GM19455 (cell line): ENCODE data around the gene HS3ST5.
"Not testable (repeated sequence)": the region's sequence is repeated elsewhere in the genome, so short reads cannot be mapped to it uniquely, and the experiment has no call there.

Source experiments
- ATAC-seq: cut with Tn5 transposase; IDR thresholded peaks from one replicate; pipeline ENCODE4 v1.9.1; 2021; ENCODE audit not compliant: unreplicated experiment

Gene HS3ST5

DNA sequence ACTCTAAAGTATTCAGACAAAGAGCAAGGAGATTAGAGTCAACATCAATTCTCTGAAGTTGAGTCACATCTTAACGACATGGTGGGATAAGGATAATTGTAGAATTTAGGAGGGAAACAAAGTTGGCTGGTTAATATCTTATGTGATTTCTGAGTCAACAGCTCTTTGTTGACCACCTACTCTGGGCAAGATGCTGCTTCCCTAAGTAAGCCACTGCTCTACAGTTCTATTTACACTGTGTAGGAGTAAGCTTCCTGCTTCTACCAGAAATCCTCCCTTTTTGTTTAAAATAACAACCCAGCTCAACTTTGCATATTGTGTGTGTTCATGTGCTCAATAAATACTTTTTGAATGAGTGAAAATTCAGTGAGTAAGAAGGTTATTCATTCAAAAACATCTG lies 3.1 kb downstream of the HS3ST5 start:
- ATAC-seq, result no peak

DNA sequence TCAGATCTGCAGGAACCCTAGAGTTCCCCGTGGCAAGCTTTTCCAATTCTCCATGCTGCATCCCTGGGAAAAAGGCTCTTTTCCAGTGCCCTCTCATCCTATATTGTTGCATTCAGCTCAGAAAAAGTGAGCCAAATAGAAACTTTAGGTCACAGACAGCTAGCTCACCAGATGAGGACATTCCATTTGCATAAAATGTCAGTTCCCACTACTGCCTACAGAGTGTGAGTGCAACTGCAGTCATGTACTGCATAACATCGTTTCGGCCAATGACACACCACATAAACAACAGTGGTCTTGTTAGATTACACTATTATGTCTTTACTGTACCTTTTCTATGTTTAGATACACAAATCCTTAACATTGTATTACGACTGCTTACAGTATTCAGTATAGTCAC lies 8.6 kb downstream of the HS3ST5 start:
- ATAC-seq, result no peak

DNA sequence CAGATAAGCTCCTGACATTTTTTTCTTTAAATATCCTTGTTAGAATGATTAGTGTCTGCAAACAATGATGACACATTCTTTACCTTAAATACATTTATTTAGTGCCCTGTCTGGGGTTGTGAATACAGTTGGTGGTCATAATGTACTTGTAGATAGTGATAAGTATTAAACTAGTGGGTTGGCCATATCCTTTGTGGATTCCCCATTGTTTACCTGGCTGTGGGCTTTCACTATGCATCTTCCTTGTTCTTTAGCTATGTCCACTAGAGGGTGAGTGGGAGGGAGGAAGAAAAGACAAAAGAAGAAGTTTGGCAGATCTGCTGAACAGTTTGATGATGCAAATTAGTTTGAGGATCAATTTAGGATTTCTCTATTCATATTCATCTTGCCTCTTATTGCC lies 15.7 kb downstream of the HS3ST5 start:
- ATAC-seq, result no peak

DNA sequence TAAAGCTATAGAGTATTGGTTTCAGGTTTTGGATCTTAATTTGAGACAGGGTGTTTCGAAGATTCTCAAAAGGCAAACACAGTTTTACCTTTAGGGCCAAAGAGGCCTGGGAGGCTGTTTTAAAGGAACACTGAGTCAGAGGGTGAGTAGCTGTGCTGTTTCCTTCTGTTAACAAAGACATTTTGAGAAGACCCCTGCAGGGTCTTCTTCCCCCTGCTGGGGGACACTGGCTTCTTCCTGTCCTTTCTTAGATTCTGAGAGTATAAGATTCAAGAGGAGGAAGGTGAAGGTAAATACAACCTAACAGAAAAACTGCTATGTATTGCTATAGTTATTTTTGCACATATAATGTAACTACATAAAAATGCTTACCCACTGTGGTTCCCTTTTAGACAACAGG lies 19.0 kb downstream of the HS3ST5 start:
- ATAC-seq, result no peak

DNA sequence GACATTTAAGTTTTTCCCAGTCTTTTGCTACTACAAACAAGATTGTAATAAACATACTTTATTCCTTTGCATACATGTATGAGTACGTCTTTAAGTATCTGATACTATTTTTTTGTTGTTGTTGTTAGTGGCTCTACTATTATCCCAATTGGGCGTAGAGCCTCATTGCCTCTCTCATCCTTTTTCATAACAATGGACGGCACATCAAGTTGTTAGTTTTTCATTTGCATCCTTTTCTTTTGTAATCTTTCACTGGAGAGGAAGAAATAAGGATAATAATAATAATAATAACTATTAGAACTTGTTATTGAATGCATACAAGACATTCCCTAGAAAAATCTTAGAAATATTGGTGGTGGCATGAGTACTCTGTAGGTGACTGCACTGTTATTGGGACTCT lies 23.1 kb downstream of the HS3ST5 start:
- no peak for ATAC-seq

DNA sequence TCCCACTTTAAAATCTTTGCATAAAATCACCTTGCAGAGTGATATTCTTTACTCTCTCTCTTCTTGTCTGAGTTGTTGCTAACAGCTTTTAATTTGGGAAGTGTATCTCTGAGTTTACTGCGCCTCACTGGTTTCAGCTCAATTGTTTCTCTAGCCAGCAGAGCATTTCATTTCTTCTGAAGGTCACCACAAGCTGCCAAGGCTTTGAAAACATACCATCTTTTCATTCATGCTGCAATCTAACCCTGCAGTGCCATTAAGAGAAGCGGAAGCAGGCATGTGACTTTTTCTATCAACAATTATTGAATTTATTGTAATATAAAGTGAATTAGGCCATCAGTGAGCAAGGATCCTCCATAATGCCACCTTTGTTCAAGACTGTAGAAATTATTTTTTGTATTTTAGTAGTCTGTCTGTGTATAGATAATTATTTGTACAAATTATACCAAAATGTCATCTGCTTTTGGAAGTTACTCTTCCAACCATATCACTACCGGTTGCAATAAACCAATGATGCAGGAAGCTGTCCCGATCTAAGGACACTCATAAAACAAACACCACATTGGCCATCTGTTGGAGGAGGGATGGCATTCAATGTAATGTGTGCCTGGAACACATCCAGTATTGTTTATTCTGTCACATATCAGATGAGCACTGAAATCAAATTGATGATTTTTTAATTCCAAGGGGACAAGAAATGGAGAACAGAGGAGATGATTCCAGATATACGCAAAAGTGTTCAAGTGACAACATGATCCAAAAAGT lies 26.8 kb downstream of the HS3ST5 start:
- no peak for ATAC-seq

DNA sequence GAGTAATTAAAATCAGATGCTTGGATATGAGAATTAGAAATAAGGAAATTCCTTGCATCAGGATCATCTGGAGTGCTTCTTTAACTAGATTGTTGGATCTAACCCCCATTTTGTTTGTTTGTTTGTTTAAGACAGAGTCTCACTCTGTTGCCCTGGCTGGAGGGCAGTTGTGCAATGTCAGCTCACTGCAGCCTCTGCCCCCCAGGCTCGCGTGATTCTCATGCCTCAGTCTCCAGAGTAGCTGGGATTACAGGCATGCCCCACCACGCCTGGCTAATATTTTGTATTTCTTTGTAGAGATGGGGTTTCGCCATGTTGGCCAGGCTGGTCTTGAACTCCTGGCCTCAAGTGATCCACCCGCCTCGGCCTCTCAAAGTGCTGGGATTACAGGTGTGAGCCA lies 29.0 kb downstream of the HS3ST5 start:
- ATAC-seq, result not testable (repeated sequence)

DNA sequence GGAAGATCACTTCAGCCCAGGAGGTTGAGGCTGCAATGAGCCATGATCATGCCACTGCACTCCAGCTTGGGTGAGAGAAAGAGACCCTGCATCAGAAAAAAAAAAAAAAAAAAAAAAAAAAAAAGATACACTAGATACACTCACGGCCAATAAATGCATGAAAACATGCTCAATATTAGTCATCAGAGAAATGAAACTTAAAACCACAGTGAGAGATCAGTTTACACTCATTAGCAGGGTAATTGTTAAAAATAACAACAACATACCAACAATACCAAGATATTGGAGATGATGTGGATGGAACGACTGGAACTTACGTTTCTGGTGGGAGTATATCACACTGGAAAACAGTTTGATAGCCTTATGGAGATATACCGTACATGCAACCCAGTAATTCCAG lies 29.9 kb downstream of the HS3ST5 start:
- no peak for ATAC-seq

DNA sequence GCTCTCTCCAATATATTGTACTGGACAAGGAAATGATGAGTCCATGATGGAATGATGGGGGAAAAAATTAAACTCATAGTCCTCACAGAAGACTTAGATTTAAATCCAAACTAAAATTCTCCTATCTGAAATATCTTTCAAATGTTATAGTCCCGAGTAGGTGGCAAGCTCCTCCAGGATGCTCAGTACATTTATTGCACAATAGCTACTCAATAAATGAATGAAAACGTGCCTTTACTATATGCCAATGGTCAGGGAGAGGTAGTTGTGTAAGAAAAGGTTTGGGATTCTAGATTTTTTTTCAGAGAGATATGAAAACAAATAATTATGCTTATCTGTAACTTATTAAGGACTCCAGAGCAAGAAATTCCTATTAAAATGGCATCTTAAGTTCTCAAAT lies 32.8 kb downstream of the HS3ST5 start:
- ATAC-seq, result no peak

DNA sequence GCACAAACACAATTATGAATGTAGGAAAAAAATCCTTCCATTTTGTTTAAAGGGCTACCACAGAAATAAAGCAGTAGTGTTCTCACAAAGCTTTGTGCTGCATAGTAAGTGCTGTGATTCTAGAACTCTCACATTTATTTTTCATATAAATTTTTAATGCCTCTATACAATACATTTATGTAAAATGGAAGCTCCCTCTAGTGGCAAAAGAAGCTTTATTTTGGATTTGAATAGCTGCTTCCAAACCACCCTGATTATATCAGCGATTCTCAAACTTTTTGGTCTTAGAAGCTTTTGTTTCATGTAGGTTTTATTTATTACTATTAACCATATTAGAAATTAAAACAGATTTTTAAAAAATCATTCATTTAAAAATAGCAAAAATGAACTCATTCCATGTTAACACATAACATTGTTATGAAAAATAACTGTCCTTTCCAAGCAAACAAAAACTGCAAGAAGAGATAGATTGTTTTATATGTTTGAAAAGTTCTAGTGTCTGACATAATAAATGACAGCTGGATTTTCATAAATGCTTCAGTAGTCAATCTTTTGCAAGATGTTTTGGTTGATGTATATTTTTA lies 38.4 kb downstream of the HS3ST5 start:
- no peak for ATAC-seq

DNA sequence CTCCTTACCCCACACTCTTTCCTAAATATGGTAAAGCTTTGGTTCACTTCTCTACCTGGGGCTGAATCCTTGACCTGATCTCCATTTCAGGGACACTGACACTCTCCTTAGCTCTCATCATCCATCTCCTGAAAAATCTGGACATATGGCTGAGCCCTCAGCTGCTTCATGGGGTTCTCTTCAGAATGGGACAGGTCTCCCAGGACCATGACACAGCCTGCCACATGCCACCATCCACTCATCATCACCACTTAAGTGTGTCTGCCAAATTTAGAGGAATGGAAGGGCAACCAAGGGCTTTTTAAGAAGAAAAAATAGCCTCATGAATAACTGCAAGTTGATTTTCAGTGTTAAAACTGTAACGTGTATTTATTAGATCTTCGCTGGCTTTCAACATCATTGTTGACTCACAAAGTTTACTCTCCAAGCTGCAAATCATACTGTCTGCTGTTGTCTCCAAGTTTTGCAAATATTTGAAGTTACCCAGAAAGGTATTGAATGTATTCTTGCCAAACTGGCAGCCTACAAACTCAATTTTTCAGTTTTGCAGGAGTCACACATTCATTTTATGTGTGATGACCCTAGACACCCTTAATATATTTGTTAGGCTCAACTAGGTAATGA lies 41.1 kb downstream of the HS3ST5 start:
- ATAC-seq, result no peak

DNA sequence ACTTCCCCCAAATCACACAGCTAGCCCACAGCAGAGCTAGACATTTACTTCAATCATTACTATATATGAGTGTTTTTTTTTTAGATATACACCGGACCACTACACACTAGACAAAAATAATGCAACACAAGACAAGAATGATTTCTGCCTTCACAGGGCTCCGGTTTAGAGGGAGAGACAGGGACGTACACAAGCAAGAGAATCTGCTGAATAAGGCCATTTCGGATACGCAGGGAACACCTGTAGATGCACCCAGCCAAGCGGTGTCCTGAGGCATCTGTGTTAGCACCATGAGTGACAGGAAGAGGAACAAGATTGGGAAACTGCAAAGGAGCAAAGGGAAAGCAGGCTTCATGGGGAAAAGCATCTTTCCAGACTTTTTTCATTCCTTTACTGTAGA lies 45.7 kb downstream of the HS3ST5 start:
- no peak for ATAC-seq

DNA sequence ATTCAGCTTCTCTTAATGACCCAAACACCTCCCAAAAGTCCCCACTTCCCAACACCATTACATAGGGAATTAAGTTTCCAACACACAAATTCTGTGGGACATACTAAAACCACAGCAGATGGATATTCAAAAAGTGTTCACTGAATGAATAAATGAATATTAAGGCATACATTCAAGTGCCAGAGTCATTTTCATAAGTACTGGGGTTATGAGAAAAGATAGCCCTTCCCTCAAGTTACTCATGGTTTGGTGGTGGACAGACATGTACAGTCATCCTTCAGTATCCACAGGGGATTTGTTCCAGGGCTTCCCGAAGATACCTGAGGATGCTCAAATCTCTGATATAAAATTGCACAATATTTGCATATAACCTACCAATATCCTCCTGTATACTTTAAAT lies 50.4 kb downstream of the HS3ST5 start:
- ATAC-seq, result no peak

DNA sequence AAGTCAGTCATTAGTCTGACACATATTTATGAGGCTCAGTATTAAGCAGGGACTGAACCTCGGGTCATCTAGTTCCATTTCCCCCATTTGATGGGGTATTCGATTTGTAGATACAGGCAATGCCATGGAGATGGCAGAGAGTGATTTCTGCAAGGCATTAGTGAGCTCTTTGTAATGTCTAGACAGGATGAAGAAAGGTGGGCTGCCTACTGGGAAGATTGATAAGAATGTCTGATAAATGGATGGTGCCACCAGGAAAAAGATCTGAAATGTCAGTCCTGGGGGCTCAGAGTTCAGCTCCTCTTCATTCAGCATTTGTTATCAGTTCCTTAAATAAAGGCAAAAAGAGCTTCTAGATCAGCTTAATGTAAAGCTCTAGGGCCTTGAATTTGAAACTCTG lies 51.4 kb downstream of the HS3ST5 start:
- no peak for ATAC-seq

DNA sequence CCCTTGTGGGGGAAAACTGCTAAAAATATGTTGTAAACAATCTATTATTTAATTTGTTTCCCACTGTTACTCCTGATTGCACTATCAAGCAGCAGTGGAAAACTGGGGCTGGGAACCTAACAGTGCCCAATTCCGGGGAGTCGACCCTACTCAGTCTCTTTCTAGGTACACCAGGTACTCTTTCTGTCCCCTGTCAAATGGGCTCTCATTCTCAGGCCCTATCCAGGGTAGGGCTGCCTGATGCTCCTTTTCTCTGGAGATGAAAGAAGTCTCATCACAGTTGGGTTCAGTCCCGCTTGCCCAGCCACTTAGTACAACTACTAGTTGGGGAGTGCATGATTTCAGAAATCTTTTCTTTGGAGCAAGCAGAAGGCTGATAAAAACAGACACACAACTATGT lies 52.0 kb downstream of the HS3ST5 start:
- ATAC-seq, result no peak

DNA sequence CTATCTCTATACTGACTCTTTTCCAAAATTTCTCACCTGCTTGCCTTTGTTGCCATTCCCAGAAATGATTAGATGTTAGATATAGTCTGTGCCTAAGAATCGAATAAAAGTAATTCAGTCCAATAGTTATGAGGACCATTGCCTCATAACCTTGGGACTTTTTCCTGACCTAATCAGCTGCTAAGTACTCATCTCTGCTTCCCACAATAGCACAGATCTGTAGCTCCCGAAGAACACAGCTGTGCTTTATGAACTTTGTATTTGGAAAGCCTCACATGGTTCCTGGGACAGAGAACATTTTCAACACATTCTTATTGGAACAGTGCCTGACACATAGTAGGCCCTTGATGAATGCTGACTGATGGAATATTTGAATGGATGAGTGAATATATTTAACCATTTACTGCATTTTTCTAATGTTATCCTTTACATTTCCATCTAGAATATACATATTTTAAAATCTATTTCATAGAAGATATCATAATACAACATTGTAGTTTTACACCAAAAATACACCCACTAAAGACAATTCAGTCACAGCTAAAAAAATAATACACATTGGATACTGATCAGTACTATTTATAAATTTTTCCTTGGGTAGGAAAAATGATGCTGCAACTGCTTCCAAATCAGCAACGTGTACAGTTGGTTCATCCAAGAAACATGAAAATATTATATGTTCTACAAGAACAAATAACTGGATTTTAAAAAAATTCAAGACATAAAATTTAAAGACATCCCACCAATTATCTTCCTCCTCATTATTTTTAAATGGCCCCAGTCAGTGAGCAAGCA lies 53.9 kb downstream of the HS3ST5 start:
- no peak for ATAC-seq

DNA sequence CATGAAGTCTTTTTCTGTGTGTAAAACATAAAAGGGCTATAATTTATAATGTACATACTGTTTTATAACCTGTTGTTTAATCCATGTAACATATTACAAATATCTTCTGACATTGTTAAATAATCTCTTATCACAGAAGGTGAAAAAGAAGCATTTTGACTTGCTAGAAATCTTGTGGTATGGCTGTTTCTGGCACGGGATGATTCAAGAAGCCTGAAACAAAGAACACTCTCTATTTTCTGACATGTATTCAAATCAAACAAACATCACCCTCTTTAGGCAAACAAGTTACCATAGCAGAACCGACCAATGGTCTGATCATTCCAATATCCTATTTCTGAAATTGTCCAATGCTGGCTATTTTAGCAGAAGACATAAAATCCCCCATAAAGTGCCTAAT lies 55.4 kb downstream of the HS3ST5 start:
- ATAC-seq, result no peak

DNA sequence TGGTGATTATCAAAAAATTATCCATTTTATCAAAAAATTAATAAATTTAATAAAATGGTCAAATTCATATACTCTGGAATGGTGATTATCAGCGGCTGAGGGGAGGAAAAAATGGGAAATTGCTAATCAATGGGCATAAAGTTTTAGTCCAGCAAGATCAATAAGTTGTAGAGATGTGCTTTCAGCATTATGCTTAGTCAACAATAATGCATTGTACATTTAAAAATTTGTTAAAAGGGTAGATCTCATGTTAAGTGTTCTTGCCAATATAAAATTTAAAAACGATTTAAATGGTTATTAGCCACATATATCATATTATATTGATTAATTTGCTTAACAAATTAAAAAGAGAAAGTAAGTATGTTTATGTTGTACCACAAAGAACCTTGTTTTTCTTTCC lies 56.6 kb downstream of the HS3ST5 start:
- ATAC-seq, result no peak

DNA sequence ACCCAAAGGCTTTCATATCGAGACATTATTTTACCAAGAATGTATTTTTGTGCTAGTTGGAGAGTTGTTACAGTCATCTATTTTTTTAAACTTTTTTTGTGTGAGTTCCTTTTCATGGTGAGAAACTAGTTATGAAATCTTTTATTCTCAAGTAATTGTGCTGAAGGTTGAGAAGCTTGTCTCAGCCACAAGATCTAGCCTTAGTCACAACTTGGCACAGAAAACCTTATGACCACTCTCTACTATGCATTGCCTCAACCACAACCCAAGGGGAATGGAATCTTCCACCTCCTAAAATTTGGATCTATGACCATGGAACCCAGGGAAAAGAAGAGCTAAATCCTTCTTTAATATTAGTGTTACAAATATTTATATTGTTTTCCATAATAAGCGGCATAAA lies 58.5 kb downstream of the HS3ST5 start:
- no peak for ATAC-seq

DNA sequence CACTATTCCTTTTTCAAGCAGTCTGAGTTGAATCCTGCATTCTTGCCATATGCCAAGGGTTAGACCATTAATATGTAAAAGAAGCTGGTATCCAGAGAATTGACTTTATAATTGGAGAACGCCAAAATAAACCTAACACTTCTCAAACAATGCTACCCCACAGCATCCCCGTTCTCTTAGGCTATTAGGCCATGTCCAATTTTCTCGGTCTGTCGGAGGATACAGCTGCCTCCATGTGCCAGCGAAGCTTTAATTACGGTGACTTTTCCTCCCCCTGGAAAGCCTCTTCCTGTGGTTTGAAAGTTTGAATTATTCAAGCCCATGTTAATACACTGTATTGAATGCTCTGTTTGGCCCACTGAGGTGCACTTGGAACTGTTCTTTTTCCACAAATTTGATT lies 60.5 kb downstream of the HS3ST5 start:
- ATAC-seq, result no peak

DNA sequence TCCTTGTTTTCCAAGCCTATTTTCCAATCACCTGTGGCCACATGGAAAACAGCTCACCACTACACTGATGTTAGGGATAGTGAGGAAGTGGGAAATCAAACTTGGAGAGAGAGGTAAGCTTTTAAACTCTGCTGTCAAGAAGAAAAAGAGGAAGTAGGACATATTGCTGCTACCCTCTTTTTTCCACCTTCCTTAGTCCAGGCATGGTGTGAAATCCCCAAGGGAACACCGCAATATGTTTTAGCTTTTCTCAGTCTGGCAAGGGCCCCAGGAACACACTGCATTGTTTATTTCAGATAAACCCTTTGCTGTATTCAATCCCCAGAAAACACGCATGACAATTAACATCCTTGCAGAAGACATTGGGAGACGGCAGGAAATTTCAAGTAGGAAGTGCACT lies 61.3 kb downstream of the HS3ST5 start:
- ATAC-seq, result no peak
